H9 (cell line): Measurements from ENCODE around the gene CACNA1A. TPM values are rescaled to one million over a fixed set of nuclear protein-coding genes. Genes with fewer than 3 reads are reported as not detected.

Experiments
- DNase-seq: peaks from one replicate; pipeline ENCODE4 v3.0.0-alpha.2; 2017
- H2AFZ ChIP-seq: one replicate; pipeline ENCODE4 v1.6.1; 2013; ENCODE audit warnings: mild to moderate bottlenecking, low read length, control low read depth, moderate library complexity
- H2AK5ac ChIP-seq: 2 replicates; pipeline ENCODE4 v1.6.1; 2013; ENCODE audit warnings: low read length, control low read depth, mixed read lengths; ENCODE audit not compliant: insufficient read length
- H2BK120ac ChIP-seq: one replicate; pipeline ENCODE4 v1.6.1; 2013; ENCODE audit warnings: low read depth, mild to moderate bottlenecking, low read length, control low read depth, inconsistent platforms; ENCODE audit not compliant: poor library complexity, severe bottlenecking
- H2BK12ac ChIP-seq: 2 replicates; pipeline ENCODE4 v1.6.1; 2013; ENCODE audit warnings: low read length, control low read depth, mixed read lengths, low read depth; ENCODE audit not compliant: insufficient read length
- H2BK15ac ChIP-seq: 2 replicates; pipeline ENCODE4 v1.6.1; 2013; ENCODE audit warnings: low read depth, low read length, control low read depth
- H2BK20ac ChIP-seq: one replicate; pipeline ENCODE4 v1.6.1; 2013; ENCODE audit warnings: low read depth, mild to moderate bottlenecking, low read length, control low read depth, inconsistent platforms; ENCODE audit not compliant: poor library complexity, severe bottlenecking
- H2BK5ac ChIP-seq: 2 replicates; pipeline ENCODE4 v1.6.1; 2013; ENCODE audit warnings: low read length, control low read depth, mixed read lengths; ENCODE audit not compliant: insufficient read length
- H3K14ac ChIP-seq: 2 replicates; pipeline ENCODE4 v1.6.1; 2013; ENCODE audit warnings: low read length, control low read depth; ENCODE audit not compliant: insufficient read depth
- H3K18ac ChIP-seq: 2 replicates; pipeline ENCODE4 v1.6.1; 2013; ENCODE audit warnings: low read depth, mild to moderate bottlenecking, mixed read lengths, low read length, control low read depth; ENCODE audit not compliant: insufficient read length
- H3K23ac ChIP-seq: 2 replicates; pipeline ENCODE4 v1.6.1; 2013; ENCODE audit warnings: low read length, control low read depth, mixed read lengths, low read depth; ENCODE audit not compliant: insufficient read length
- H3K23me2 ChIP-seq: 2 replicates; pipeline ENCODE4 v1.6.1; 2013; ENCODE audit warnings: low read depth, mild to moderate bottlenecking, mixed read lengths, low read length, control low read depth; ENCODE audit not compliant: insufficient read length, poor library complexity, severe bottlenecking
- H3K27ac ChIP-seq: 2 replicates; pipeline ENCODE4 v1.5.1; 2013; ENCODE audit warnings: low read length, control low read depth, mixed read lengths, low read depth; ENCODE audit not compliant: insufficient read length
- H3K27me3 ChIP-seq: 2 replicates; pipeline ENCODE4 v1.6.1; 2013; ENCODE audit warnings: low read length, control low read depth, inconsistent platforms; ENCODE audit not compliant: insufficient read depth
- H3K4ac ChIP-seq: 2 replicates; pipeline ENCODE4 v1.6.1; 2013; ENCODE audit warnings: low read depth, mild to moderate bottlenecking, control low read depth, inconsistent platforms, low read length, moderate library complexity
- H3K4me1 ChIP-seq: 2 replicates; pipeline ENCODE4 v1.6.1; 2013; ENCODE audit warnings: low read length, control low read depth, inconsistent platforms; ENCODE audit not compliant: insufficient read depth
- H3K4me2 ChIP-seq: 2 replicates; pipeline ENCODE4 v1.6.1; 2013; ENCODE audit warnings: low read length, control low read depth, mixed read lengths; ENCODE audit not compliant: insufficient read length, insufficient read depth
- H3K56ac ChIP-seq: 2 replicates; pipeline ENCODE4 v1.6.1; 2013; ENCODE audit warnings: low read depth, mild to moderate bottlenecking, mixed read lengths, low read length, control low read depth; ENCODE audit not compliant: insufficient read length
- H3K79me1 ChIP-seq: 2 replicates; pipeline ENCODE4 v1.6.1; 2013; ENCODE audit warnings: low read depth, mild to moderate bottlenecking, moderate library complexity, low read length, control low read depth, inconsistent platforms; ENCODE audit not compliant: insufficient read depth, poor library complexity, severe bottlenecking
- H3K79me2 ChIP-seq: 2 replicates; pipeline ENCODE4 v1.6.1; 2013; ENCODE audit warnings: low read length, control low read depth, inconsistent platforms; ENCODE audit not compliant: insufficient read depth
- H3K9ac ChIP-seq: 2 replicates; pipeline ENCODE4 v1.6.1; 2013; ENCODE audit warnings: low read length, control low read depth, mixed read lengths; ENCODE audit not compliant: insufficient read length; ENCODE audit errors: extremely low read depth
- H3K9me3 ChIP-seq: one replicate; pipeline ENCODE4 v1.6.1; 2013; ENCODE audit warnings: low read depth, low read length, inconsistent platforms; ENCODE audit not compliant: control insufficient read depth
- H3T11ph ChIP-seq: one replicate; pipeline ENCODE4 v1.6.1; 2013; ENCODE audit warnings: mild to moderate bottlenecking, low read length, control low read depth, inconsistent platforms
- H4K20me1 ChIP-seq: one replicate; pipeline ENCODE4 v1.6.1; 2013; ENCODE audit not compliant: control insufficient read depth, insufficient read length, insufficient read depth
- H4K5ac ChIP-seq: 2 replicates; pipeline ENCODE4 v1.6.1; 2013; ENCODE audit warnings: low read depth, mild to moderate bottlenecking, mixed read lengths, low read length, control low read depth; ENCODE audit not compliant: insufficient read length
- H4K8ac ChIP-seq: replicated peaks from 2 replicates; pipeline ENCODE4 v1.6.1; 2013; ENCODE audit warnings: low read length, control low read depth, mixed read lengths, low read depth; ENCODE audit not compliant: insufficient read length
- H4K91ac ChIP-seq: 2 replicates; pipeline ENCODE4 v1.6.1; 2013; ENCODE audit warnings: low read depth, mild to moderate bottlenecking, moderate library complexity, mixed read lengths, low read length, control low read depth; ENCODE audit not compliant: insufficient read length
- H3K27ac Mint-ChIP-seq, 3 experiments: 2 replicates in 2 of 3; 3 replicates in 1 of 3; pipeline ENCODE4 v1.8.0; 2020 to 2021; ENCODE audit warnings: mixed read lengths in 3 of 3, mild to moderate bottlenecking in 1 of 3, moderate library complexity in 1 of 3
- H3K27me3 Mint-ChIP-seq: 2 replicates; pipeline ENCODE4 v1.8.0; 2021; ENCODE audit warnings: low read depth, mild to moderate bottlenecking, moderate library complexity, mixed read lengths
- H3K36me3 Mint-ChIP-seq, 3 experiments: 2 replicates in 2 of 3; 3 replicates in 1 of 3; pipeline ENCODE4 v1.8.0; 2020 to 2021; ENCODE audit warnings: low read depth in 3 of 3, mixed read lengths in 3 of 3; ENCODE audit not compliant: insufficient read depth in 1 of 3
- H3K4me1 Mint-ChIP-seq, 2 experiments: 2 replicates each; pipeline ENCODE4 v1.8.0; 2020; ENCODE audit warnings: mixed read lengths in 2 of 2
- H3K4me3 Mint-ChIP-seq, 2 experiments: 2 replicates in 1 of 2; 3 replicates in 1 of 2; pipeline ENCODE4 v1.8.0; 2020 to 2021; ENCODE audit warnings: mild to moderate bottlenecking in 2 of 2, mixed read lengths in 2 of 2, moderate library complexity in 1 of 2
- H3K9me3 Mint-ChIP-seq, 2 experiments: 2 replicates in 1 of 2; 3 replicates in 1 of 2; pipeline ENCODE4 v1.8.0; 2020; ENCODE audit warnings: mild to moderate bottlenecking in 2 of 2, mixed read lengths in 2 of 2, moderate library complexity in 1 of 2
- WGBS: extraction: QIAGEN DNeasy Blood & Tissue Kit; methylation state at CpG from one replicate; pipeline ENCODE4 v1.1.7; 2013; ENCODE audit warnings: missing lambda C conversion rate, low lambda C conversion rate, mixed read lengths; ENCODE audit not compliant: insufficient read length; ENCODE audit errors: extremely low coverage; 5-methylcytosine and 5-hydroxymethylcytosine counted together
- total RNA-seq: library from RNA; stranded (reverse); gene quantifications from 2 replicates; pipeline ENCODE4 v1.2.1, GENCODE V29; 2021
- TF ChIP-seq, protein P1 (sequence below): fragments of 200-600 bp; sonication (generic); conservative IDR thresholded peaks from 3 replicates; pipeline ENCODE4 v1.8.0; 2021; ENCODE audit warnings: antibody characterized with exemption, mild to moderate bottlenecking

Gene CACNA1A
- total RNA-seq, 1 experiment from 2014 or later, result 8.0 TPM

DNA sequence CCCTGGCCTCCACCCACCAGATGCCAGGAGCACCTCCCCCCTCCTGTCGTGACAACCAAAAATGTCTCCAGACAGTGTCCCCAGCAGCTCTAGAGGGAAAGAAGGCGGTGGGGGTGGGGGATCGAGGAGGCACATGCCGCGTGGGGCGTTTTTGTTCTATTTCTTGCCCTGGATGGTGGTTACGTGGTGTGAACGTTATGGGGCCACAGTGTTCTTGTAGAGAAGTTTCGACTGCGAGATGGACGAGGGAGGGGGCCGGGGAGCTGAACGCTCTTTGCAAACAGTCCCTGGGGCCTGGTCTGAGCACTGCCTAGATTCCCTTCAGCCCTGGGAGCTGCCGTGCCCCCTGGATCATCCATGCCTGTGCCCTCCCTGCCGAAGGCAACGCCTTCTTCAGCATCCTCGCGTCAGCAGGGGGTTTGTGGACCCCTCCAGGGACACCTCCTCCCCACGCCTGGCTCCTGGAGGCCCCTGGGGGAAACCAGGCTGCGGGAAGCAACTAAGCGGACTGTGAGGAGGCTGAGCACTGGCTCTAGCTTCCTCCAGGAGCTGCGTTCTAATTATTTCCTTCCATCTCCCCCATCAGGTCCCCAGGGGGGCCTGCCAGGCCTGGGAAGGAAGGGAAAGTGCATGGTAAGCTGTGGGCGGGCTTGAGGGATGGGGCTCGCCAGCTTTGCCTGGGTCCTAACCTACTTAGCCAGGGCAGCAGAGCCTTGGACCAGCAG lies 224.6 kb downstream of the CACNA1A start:
- TF ChIP-seq, protein P1, sequence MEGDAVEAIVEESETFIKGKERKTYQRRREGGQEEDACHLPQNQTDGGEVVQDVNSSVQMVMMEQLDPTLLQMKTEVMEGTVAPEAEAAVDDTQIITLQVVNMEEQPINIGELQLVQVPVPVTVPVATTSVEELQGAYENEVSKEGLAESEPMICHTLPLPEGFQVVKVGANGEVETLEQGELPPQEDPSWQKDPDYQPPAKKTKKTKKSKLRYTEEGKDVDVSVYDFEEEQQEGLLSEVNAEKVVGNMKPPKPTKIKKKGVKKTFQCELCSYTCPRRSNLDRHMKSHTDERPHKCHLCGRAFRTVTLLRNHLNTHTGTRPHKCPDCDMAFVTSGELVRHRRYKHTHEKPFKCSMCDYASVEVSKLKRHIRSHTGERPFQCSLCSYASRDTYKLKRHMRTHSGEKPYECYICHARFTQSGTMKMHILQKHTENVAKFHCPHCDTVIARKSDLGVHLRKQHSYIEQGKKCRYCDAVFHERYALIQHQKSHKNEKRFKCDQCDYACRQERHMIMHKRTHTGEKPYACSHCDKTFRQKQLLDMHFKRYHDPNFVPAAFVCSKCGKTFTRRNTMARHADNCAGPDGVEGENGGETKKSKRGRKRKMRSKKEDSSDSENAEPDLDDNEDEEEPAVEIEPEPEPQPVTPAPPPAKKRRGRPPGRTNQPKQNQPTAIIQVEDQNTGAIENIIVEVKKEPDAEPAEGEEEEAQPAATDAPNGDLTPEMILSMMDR, result no peak
- no peak overlapping the region for H2BK12ac ChIP-seq

More for the DNA sequence above, 224.6 kb downstream of the CACNA1A start:
- no peak overlapping the region for H3K18ac ChIP-seq
- H4K91ac ChIP-seq, result no peak overlapping the region
- H2BK120ac ChIP-seq, result no peak overlapping the region
- H4K20me1 ChIP-seq, result no peaks in the 10 kb centered on the region
- no peaks in the 10 kb centered on the region for H3K79me1 ChIP-seq
- no peak overlapping the region for H4K5ac ChIP-seq
- no peak overlapping the region for H3K23ac ChIP-seq
- no peak for DNase-seq
- no peak overlapping the region for H2BK20ac ChIP-seq
- H3K27me3 ChIP-seq, result no peaks in the 10 kb centered on the region
- H3K27ac ChIP-seq, result no peak overlapping the region
- H2AFZ ChIP-seq, result no peak overlapping the region
- H3K56ac ChIP-seq, result no peak overlapping the region
- Mint-ChIP-seq H3K9me3 (no peaks in the 10 kb centered on the region; a peak in 1 of 5 replicates), H3K4me1 (peaks cover 6 to 7% of the 10 kb centered on the region in 2 experiments; a peak in 3 of 4 replicates), H3K36me3 (peaks cover 0 to 9% (median 0%) of the 10 kb centered on the region in 3 experiments; a peak in 4 of 7 replicates), H3K4me3 (no peak overlapping the region), H3K27ac (peak overlapping the region in 1 of 3 experiments; percentile 83; a peak in 3 of 7 replicates), H3K27me3 (peaks cover 2% of the 10 kb centered on the region)
- H2AK5ac ChIP-seq, result no peak overlapping the region
- H3K4me2 ChIP-seq, result no peak overlapping the region
- H3T11ph ChIP-seq, result no peak overlapping the region
- no peaks in the 10 kb centered on the region for H3K9me3 ChIP-seq
- H3K4ac ChIP-seq, result no peak overlapping the region
- H2BK5ac ChIP-seq, result no peak overlapping the region
- no peak overlapping the region for H3K9ac ChIP-seq
- H3K23me2 ChIP-seq, result no peaks in the 10 kb centered on the region
- H3K79me2 ChIP-seq, result no peaks in the 10 kb centered on the region
- no peaks in the 10 kb centered on the region; the same call in 1 of the 2 replicates for H3K4me1 ChIP-seq
- no CpG with 5 or more reads among the region's 24 CpGs for WGBS
- H2BK15ac ChIP-seq, result no peak overlapping the region
- H4K8ac ChIP-seq, result no peak overlapping the region
- no peak overlapping the region; the same call in 1 of the 2 replicates for H3K14ac ChIP-seq
